ENCODE results near the gene GNAQ.

Gene GNAQ

DNA sequence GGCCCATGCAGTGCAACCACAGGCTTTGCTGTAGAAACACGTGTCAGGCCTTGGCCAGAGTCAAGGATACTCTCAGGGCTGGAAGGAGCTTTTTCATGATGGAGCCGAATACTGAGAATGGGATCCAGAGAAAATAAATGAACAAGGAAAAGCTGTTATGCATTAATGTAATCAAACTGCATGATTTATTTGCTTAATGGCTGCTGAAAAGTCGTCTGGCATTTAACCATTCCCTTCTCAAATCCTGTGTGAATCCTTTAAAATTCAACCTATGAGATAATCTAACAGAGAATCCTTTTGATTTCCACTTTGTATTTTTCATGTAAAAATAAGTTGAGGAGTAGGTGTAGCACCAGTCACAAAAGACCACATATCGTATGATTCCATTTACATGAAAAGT, 359.4 kb downstream of the GNAQ start:
- DNase-seq, result no peak

DNA sequence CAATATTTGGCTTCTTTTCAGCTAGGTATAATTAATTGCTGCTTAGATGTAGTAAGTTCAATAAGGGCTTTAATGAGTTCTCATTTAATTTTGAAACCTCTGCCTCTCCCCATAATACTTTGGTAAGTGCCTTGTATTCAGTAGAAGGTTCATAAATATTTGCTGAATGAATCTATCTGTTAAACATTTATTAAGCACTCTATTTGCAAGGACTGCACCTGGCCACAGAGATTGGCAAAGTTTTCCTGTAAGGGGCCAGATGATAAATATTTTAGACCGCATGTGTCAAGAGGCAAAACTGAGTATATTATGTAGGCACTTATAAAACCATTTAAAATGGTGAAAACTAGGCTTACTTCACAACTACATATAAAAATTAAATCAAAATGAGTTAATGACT, 364.5 kb downstream of the GNAQ start:
- DNase-seq, result no peak

Data from NCI-H510A treated with DMSO at 0.1 percent for 48 hours (cell line).